Measurements from ENCODE around the gene TUBGCP3.

DNA sequence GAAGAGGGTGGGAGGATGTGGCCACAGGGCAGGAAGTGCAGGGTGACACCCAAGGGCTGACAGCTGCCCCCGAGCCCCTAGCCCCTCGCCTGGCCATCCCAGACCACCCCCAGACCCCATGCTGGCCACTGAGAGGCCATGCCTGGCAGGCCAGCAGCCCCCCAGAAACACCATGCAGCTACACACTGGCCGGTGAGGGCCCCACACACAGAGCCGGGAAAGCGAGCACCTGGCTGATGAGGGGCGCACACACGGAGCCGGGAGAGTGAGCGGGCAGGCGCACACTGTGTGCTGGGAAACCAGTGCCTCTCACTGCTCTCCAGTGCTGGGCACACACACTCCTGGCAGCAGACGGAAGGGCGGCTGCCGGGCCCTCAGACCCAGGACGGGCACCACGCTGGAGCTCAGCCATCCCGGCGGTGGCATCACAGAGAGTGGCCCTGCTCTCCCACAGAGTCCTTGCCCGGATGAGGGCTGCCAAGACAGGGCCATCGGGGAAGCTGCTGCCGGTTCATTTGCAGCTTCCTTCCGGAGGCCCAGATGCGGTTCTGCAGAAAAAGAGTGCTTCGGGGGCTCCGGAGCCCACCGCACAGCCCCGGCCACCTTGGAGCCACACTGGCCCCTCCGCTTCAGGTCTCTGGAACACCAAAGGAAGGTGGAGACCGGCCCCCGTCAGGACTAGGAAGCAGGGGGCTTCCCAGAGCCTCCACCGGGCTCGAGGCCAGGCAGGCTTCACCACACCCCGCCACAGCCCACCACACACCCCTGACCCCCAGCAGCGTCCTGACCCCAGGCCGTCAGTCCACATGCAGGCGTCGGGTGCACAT, 135.4 kb downstream of the TUBGCP3 start:
- TF ChIP-seq, protein P1, sequence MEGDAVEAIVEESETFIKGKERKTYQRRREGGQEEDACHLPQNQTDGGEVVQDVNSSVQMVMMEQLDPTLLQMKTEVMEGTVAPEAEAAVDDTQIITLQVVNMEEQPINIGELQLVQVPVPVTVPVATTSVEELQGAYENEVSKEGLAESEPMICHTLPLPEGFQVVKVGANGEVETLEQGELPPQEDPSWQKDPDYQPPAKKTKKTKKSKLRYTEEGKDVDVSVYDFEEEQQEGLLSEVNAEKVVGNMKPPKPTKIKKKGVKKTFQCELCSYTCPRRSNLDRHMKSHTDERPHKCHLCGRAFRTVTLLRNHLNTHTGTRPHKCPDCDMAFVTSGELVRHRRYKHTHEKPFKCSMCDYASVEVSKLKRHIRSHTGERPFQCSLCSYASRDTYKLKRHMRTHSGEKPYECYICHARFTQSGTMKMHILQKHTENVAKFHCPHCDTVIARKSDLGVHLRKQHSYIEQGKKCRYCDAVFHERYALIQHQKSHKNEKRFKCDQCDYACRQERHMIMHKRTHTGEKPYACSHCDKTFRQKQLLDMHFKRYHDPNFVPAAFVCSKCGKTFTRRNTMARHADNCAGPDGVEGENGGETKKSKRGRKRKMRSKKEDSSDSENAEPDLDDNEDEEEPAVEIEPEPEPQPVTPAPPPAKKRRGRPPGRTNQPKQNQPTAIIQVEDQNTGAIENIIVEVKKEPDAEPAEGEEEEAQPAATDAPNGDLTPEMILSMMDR (IDR thresholded peaks at IDR 0.05), result no peak
- TF ChIP-seq POLR2A (IDR thresholded peaks at IDR 0.05) (no peak), EP300 (IDR thresholded peaks at IDR 0.05) (no peak), POLR2AphosphoS5 (IDR thresholded peaks at IDR 0.05) (no peak)

Data from upper lobe of left lung (tissue), 4 donors.